Esophagus squamous epithelium (tissue), 5 donors: ENCODE measurements around the gene RAPGEF5. TPM values are rescaled to one million over a fixed set of nuclear protein-coding genes. Genes with fewer than 3 reads are reported as not detected.

Experiments used
- DNase-seq: peaks from one replicate; lab custom pipeline; 2025; lab: John Stamatoyannopoulos, UW
- H3K27ac ChIP-seq, 4 donors: fragments of 200-600 bp; sonication (generic); one replicate each; pipeline ENCODE4 v1.5.1; 2016 to 2019; ENCODE audit warnings: mild to moderate bottlenecking in 1 of 4
- H3K27me3 ChIP-seq, 4 donors: fragments of 200-600 bp; sonication (generic); 1 replicate in 3 of 4; 2 replicates in 1 of 4; pipeline versions ENCODE4 v1.5.1 to v1.6.0; 2017 to 2021; ENCODE audit warnings: antibody characterized with exemption in 1 of 4
- H3K36me3 ChIP-seq, 3 donors: fragments of 200-600 bp; sonication (generic); one replicate each; pipeline ENCODE4 v1.5.1; 2016 to 2019
- H3K4me1 ChIP-seq, 3 donors: fragments of 200-600 bp; sonication (generic); one replicate each; pipeline ENCODE4 v1.5.1; 2017 to 2019
- H3K4me3 ChIP-seq, 4 donors: fragments of 200-600 bp; sonication (generic); 1 replicate in 3 of 4; 2 replicates in 1 of 4; pipeline ENCODE4 v1.5.1; 2016 to 2019; ENCODE audit warnings: mild to moderate bottlenecking in 2 of 4, moderate library complexity in 1 of 4
- H3K9me3 ChIP-seq, 3 donors: fragments of 200-600 bp; sonication (generic); one replicate each; pipeline ENCODE4 v1.5.1; 2016 to 2019
- POLR2A ChIP-seq, 4 donors: fragments of 450-650 bp; IDR thresholded peaks; one replicate each; pipeline ENCODE4 v1.6.1; 2017; ENCODE audit warnings: antibody characterized with exemption in 4 of 4, mild to moderate bottlenecking in 4 of 4, moderate library complexity in 3 of 4
- WGBS, 2 donors: methylation state at CpG; one replicate each; pipeline ENCODE4 v1.1.5; 2018; 5-methylcytosine and 5-hydroxymethylcytosine counted together
- intact Hi-C: fragments of 100-400 bp; cut with DNase I; formaldehyde crosslinking; loops from one replicate; pipeline ENCODE4 v1.15.0; 2022
- total RNA-seq, 4 donors: library from RNA; depleted of rRNA; stranded (reverse); fragments of >200 nt; gene quantifications; one replicate each; pipeline ENCODE4 v1.1.0, GENCODE V29; 2016
- TF ChIP-seq, protein P1 (sequence below), 6 experiments: fragments of 450-650 bp in 4 of 6; fragments of 200-600 bp in 2 of 6; sonication (generic) in 2 of 6; IDR thresholded peaks; one replicate each; pipeline ENCODE4 v1.5.1; 2016 to 2019; ENCODE audit warnings: antibody characterized with exemption in 6 of 6, mild to moderate bottlenecking in 4 of 6, moderate library complexity in 4 of 6
- donor health status: DM: yes; HTN: yes; CAD: no.

RAPGEF5 gene
- total RNA-seq, 4 donors from 2014 or later = 16.9 to 50.5 (median 38.4) TPM

DNA sequence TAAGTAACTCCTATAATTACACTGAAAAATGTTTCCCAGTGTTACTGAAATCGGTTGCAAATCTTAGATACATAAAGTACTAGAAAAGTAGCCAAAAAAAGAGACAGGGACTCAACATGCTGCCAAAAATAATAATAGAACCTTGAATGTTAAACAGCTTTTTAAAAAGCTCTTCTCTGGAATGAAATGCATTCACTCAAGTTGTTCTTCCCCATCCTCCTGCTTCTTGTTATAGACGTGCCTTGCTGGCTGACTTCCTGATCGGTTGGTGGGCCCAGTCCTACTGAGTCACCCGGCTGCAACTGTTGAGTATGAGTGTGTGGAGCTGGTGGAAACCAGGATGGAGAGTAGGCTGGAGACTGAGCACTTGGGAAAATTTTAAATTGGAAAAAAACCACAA is 30.6 kb upstream of the RAPGEF5 start:
- Histone ChIP-seq H3K4me3 (no peak overlapping the region), H3K27me3 (no peaks in the 10 kb centered on the region), H3K9me3 (no peaks in the 10 kb centered on the region), H3K4me1 (peaks cover 0 to 5% (median 0%) of the 10 kb centered on the region in 3 donors), H3K27ac (no peak overlapping the region), H3K36me3 (no peaks in the 10 kb centered on the region)
- DNase-seq = no peak
- intact Hi-C loops = no loop called here
- 38 to 56% methylated on average over 4 of the region's 4 CpGs for WGBS, 2 donors
- TF ChIP-seq, protein P1, sequence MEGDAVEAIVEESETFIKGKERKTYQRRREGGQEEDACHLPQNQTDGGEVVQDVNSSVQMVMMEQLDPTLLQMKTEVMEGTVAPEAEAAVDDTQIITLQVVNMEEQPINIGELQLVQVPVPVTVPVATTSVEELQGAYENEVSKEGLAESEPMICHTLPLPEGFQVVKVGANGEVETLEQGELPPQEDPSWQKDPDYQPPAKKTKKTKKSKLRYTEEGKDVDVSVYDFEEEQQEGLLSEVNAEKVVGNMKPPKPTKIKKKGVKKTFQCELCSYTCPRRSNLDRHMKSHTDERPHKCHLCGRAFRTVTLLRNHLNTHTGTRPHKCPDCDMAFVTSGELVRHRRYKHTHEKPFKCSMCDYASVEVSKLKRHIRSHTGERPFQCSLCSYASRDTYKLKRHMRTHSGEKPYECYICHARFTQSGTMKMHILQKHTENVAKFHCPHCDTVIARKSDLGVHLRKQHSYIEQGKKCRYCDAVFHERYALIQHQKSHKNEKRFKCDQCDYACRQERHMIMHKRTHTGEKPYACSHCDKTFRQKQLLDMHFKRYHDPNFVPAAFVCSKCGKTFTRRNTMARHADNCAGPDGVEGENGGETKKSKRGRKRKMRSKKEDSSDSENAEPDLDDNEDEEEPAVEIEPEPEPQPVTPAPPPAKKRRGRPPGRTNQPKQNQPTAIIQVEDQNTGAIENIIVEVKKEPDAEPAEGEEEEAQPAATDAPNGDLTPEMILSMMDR (IDR thresholded peaks at IDR 0.05) = no peak
- no peak for TF ChIP-seq POLR2A (IDR thresholded peaks at IDR 0.05)

DNA sequence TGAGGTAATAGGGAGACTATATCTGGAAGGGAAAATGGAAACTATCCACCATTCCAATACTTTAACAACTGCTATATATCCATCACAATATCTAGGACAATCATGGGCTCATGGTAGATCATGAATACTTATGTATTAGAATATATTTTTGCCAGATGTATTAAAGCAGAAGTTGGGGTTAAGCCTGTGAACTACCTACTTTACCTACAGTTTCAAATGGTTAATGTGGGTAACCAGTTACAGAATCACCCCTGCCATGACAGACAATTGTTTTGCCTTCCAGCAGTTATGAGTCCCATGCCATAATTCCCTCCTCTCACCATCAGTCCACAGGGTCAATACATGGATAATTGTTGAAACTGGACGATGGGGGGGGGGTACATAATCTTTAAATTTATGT is 29.9 kb upstream of the RAPGEF5 start:
- Histone ChIP-seq H3K27me3 (no peaks in the 10 kb centered on the region), H3K36me3 (no peaks in the 10 kb centered on the region), H3K4me1 (peaks cover 0 to 5% (median 0%) of the 10 kb centered on the region in 3 donors), H3K27ac (no peak overlapping the region), H3K9me3 (no peaks in the 10 kb centered on the region), H3K4me3 (no peak overlapping the region)
- WGBS, 2 donors = 79 to 88% methylated on average over 1 of the region's 1 CpG
- no peak for TF ChIP-seq POLR2A (IDR thresholded peaks at IDR 0.05)
- TF ChIP-seq, protein P1 (IDR thresholded peaks at IDR 0.05) = no peak
- intact Hi-C loops = no loop called here
- DNase-seq = no peak

DNA sequence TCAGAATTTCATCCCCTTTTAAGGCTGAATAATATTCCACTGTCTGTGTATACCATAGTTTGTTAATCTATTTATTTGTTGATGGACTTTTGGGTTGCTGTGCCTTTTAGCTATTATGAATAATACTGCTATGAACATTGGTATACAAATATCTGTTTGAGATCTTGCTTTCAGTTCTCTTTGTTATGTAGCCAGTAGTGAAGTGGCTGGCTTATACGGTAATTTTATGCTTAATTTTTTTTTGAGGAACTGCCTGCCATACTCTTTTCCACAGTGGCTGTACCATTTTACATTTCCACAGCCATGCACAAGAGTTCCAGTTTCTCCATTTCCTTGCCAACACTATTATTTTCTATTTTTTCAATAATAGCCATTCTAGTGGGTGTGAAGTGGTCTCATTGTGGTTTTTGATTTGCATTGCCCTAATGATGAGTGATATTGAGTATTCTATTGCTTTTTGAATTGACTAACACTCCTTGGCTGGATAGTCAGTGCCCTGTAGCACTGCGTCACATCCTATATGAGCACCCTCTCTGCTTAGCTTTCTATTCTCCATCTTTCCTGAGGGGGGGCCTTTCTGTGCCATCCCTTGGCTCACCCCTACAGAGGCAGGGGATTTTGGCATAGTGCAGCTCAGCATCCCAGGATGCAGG is 29.4 kb upstream of the RAPGEF5 start:
- Histone ChIP-seq H3K36me3 (no peaks in the 10 kb centered on the region), H3K4me1 (peaks cover 0 to 5% (median 0%) of the 10 kb centered on the region in 3 donors), H3K27me3 (no peaks in the 10 kb centered on the region), H3K4me3 (no peak overlapping the region), H3K9me3 (no peaks in the 10 kb centered on the region), H3K27ac (no peak overlapping the region)
- intact Hi-C loops = no loop called here
- WGBS, 2 donors = 81 to 92% methylated on average over 2 of the region's 2 CpGs
- DNase-seq = no peak
- TF ChIP-seq, protein P1 (IDR thresholded peaks at IDR 0.05) = no peak
- no peak for TF ChIP-seq POLR2A (IDR thresholded peaks at IDR 0.05)

DNA sequence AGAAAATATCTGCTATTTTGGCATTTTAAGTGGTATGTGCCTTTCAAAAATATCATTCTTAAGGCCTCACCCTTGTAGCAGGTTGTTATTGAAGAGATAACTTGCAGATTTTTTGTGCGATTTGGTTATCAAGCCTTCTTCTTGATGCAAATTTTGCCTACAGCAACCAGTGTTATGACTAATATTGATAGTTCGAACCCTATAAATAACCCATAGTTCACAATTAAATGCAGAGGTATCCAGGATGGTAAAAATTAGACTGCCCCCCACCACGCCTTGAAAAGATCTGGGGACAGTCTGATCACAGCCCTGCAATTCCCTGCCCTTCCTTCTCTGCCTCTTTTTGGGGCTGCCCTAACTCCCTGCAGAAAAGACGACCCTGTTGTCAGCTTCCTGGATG is 28.4 kb upstream of the RAPGEF5 start:
- DNase-seq = no peak
- Histone ChIP-seq H3K27me3 (no peaks in the 10 kb centered on the region), H3K9me3 (no peaks in the 10 kb centered on the region), H3K4me1 (no peaks in the 10 kb centered on the region), H3K27ac (no peak overlapping the region), H3K36me3 (no peaks in the 10 kb centered on the region), H3K4me3 (no peak overlapping the region)
- WGBS, 2 donors = 81 to 91% methylated on average over 4 of the region's 4 CpGs
- intact Hi-C loops = no loop called here
- TF ChIP-seq, protein P1 (IDR thresholded peaks at IDR 0.05) = no peak
- TF ChIP-seq POLR2A (IDR thresholded peaks at IDR 0.05) = no peak

DNA sequence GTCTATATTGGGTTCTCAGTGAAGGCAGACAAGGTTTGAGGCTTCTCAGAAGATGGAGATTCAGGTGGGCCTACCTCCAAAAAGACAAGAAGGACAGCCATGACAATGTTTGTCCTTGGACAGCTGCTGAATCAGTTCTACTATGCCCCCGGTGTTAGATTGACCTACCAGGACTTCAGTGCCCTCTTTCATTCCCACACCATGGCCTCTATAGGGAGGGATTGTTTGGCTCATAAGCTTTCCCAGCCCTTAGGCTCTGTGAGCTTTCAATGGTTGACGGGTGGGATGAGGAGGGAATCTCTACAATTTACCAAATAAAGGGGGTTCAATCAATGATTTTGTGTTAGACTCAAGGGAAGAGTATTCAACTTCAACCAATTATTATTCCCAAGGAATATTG is 23.4 kb upstream of the RAPGEF5 start:
- Histone ChIP-seq H3K4me3 (no peak overlapping the region), H3K4me1 (no peaks in the 10 kb centered on the region), H3K36me3 (no peaks in the 10 kb centered on the region), H3K27ac (no peak overlapping the region), H3K9me3 (no peaks in the 10 kb centered on the region), H3K27me3 (no peaks in the 10 kb centered on the region)
- TF ChIP-seq POLR2A (IDR thresholded peaks at IDR 0.05) = no peak
- TF ChIP-seq, protein P1 (IDR thresholded peaks at IDR 0.05) = no peak
- intact Hi-C loops = no loop called here
- WGBS, 2 donors = 85 to 89% methylated on average over 1 to 2 of the region's 2 CpGs
- no peak for DNase-seq
